Astrocyte of the cerebellum (primary cell): Measurements from ENCODE around the gene PNLIPRP2.

Source experiments
- DNase-seq: peaks from one replicate; pipeline ENCODE4 v3.0.0-alpha.2; 2011; ENCODE audit warnings: low read depth
- H3K4me3 ChIP-seq: 2 replicates; pipeline ENCODE4 v1.5.1; 2011; ENCODE audit warnings: mild to moderate bottlenecking, low read depth, low read length, moderate library complexity
- in situ Hi-C: cut with HindIII; loops from 2 replicates; pipeline ENCODE4 v1.10.0; 2017; ENCODE audit warnings: low sequenced_read_pairs
- TF ChIP-seq, protein P1 (sequence below): IDR thresholded peaks from 2 replicates; pipeline ENCODE4 v1.5.1; 2012; ENCODE audit warnings: low read length, low read depth, moderate library complexity, mild to moderate bottlenecking; ENCODE audit errors: missing control alignments

The PNLIPRP2 gene

DNA sequence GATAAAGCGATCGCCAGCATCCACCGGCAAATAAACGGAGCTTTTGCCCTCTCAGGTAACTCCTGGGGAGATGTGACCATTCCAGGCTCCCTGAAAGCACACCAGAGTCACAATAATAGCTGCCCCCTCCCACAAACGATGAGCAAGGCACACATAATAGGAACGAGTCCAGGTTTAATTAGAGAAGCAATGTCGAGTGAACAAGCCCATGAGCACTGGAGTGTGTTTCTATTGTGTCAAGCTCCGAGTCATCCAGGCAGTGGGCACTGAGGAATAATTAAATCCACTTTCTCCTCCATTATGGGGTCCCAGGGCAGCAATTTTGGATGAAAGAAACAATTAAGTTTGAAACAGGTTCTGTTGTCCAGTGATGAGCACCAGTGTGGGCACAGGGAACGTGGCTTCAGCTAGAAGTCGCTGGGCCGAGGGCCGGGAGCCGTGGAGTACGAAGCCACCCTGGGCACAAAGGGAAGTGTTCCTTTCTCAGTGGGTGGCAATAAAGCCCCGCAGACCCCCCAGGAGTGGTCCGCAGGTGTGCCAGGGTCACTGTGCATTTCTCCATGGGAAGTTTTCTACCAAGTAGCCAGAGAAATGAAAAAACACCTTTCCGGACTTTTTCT is 12.0 kb downstream of the PNLIPRP2 start:
- TF ChIP-seq, protein P1, sequence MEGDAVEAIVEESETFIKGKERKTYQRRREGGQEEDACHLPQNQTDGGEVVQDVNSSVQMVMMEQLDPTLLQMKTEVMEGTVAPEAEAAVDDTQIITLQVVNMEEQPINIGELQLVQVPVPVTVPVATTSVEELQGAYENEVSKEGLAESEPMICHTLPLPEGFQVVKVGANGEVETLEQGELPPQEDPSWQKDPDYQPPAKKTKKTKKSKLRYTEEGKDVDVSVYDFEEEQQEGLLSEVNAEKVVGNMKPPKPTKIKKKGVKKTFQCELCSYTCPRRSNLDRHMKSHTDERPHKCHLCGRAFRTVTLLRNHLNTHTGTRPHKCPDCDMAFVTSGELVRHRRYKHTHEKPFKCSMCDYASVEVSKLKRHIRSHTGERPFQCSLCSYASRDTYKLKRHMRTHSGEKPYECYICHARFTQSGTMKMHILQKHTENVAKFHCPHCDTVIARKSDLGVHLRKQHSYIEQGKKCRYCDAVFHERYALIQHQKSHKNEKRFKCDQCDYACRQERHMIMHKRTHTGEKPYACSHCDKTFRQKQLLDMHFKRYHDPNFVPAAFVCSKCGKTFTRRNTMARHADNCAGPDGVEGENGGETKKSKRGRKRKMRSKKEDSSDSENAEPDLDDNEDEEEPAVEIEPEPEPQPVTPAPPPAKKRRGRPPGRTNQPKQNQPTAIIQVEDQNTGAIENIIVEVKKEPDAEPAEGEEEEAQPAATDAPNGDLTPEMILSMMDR: no peak
- no peak overlapping the region for H3K4me3 ChIP-seq
- DNase-seq: no peak
- in situ Hi-C loops: no loop called here

DNA sequence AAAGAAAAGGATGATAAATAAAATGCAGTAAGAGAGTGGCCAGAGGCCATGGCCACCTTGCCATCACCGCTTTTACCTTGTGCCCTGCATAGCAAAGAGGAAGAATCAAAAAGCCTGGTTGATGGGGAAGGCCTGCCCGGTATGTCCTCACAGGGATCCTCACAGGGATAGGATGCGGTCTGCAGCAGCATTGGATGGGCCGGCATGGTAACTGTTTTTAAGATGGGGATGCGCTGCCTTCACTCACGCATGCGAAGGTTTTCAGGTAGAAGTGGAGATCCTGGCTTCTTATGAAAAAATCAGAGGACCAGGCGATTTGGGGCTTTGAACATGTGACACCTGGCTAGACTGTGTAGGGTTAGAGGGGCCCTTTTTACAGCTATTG is 12.5 kb downstream of the PNLIPRP2 start:
- DNase-seq: no peak
- H3K4me3 ChIP-seq: no peak overlapping the region
- in situ Hi-C loops: no loop called here
- TF ChIP-seq, protein P1: no peak

DNA sequence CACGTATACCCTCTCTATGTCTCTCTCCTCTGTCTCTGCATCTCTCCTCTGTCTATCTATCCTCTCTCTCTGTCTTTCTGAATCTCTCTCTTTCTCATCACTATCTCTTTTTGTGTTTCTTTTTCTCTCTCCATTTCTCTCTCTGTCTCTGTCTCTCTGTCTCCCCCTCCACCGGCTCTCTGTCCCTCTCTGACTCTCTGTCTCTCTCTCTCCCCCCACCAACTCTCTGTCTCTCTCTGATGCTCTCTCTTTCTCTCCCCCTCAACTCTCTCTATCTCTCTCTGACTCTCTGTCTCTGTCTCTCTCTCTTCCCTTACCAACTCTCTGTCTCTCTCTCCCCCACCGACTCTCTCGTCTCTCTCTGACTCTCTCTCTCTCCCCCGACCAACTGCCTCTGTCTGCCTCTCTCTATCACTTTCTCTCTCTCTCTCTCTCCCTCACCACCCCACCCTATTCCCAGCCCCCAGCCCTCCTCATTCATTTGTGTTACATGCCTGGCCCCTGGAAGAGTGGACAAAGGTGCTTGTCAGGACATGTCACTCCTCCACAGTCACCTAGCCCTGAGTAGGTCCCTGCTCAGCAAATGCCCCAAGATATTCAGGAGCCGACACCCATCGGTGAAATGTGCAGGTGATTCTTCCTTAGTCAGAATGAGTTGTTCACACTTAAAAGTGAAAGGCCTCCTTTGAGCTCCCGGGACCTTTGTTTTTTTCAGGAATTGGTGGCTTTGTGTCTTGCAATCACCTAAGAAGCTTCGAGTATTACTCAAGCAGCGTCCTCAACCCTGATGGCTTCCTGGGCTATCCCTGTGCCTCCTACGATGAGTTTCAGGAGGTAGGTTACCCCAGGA is 13.6 kb downstream of the PNLIPRP2 start:
- DNase-seq: no peak
- H3K4me3 ChIP-seq: no peak overlapping the region
- in situ Hi-C loops: no loop called here
- TF ChIP-seq, protein P1: no peak

DNA sequence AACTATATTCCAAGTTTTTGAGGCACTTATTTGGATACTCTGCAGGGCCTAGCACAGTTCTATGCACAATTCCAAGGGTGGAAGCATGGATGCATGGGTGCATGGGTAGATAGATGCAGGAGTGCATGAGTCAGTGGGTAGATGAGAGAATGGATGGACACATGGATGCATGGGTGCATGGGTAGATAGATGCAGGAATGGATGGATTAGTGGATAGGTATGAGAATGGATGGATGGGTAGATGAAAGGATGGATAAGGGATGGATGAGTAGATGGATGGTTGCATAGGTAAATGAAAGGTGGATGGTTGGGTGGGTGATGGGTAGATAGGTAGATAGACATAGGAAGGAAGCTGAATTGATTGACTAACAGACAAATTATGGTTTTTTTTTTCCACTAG is 15.6 kb downstream of the PNLIPRP2 start:
- TF ChIP-seq, protein P1: no peak
- H3K4me3 ChIP-seq: no peak overlapping the region
- DNase-seq: no peak
- in situ Hi-C loops: no loop called here

DNA sequence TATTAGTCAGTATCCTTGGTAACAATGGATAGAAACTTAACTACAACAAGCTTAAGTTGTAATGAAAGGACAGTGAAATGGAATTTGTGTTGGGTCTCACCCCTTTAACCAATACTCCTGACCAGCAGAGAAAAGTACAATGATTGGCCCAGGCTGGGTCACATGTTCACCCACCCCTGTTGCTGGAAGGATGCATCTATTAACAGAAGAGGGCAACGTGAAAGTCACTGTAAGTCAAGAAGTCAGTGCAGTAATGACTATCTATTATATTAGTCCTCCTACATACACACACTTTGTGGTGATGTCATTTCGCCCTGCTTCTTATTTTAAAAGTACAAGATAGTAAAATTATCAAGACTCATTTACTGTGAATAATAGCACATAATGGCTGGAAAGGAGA is 16.2 kb downstream of the PNLIPRP2 start:
- in situ Hi-C loops: no loop called here
- no peak for DNase-seq
- TF ChIP-seq, protein P1: no peak
- no peak overlapping the region for H3K4me3 ChIP-seq

DNA sequence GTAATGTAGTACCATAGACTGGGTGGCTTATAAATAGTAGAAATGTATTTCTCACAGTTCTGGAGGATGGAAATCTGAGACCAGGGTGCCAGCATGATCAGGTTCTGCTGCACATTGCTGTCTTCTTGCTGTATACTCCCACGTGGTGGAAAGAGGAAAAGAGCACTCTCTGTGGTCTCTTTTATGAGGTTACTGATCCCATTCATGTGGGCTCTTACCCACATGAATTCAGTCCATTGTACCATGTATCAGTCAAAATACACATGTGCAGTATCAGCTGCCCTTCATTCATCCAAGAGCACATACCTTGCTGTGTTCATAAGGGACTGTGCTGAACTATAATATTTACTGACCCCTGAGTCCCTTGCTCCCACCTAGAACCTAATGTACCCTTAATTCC is 17.1 kb downstream of the PNLIPRP2 start:
- DNase-seq: no peak
- TF ChIP-seq, protein P1: no peak
- no peak overlapping the region for H3K4me3 ChIP-seq
- in situ Hi-C loops: no loop called here
